Stimulated activated CD4-positive, alpha-beta T cell treated with anti-CD3 and anti-CD28 coated beads, Interleukin-12 subunit alpha, Interleukin-12 subunit beta, amount 100 ng/mL, for 48 hours (primary cell): ENCODE data around the gene POC1A.
"Not testable (repeated sequence)": the region's sequence is repeated elsewhere in the genome, so short reads cannot be mapped to it uniquely, and the experiment has no call there.

Experiments
- DNase-seq, 3 donors: peaks; one replicate each; pipeline ENCODE4 v3.0.0-alpha.2; 2020; ENCODE audit warnings: low read depth in 2 of 3, low spot score in 1 of 3

The POC1A gene

GRCh38 chr3:52153389-52154096 lies 680 bp downstream of the POC1A start:
- DNase-seq, result no peak

- not testable (repeated sequence) for DNase-seq
Observed at GRCh38 chr3:52151991-52152390, 2.2 kb downstream of the POC1A start.

GRCh38 chr3:52150860-52151259 lies 3.4 kb downstream of the POC1A start:
- DNase-seq, result no peak

- no peak for DNase-seq
Observed at GRCh38 chr3:52150357-52150756, 3.9 kb downstream of the POC1A start.

- DNase-seq, result no peak
Observed at GRCh38 chr3:52149726-52150125, 4.5 kb downstream of the POC1A start.

- no peak for DNase-seq
Observed at GRCh38 chr3:52149021-52149420, 5.2 kb downstream of the POC1A start.

GRCh38 chr3:52147804-52148203 lies 6.4 kb downstream of the POC1A start:
- no peak for DNase-seq

- DNase-seq, result no peak
Observed at GRCh38 chr3:52146811-52147210, 7.4 kb downstream of the POC1A start.

GRCh38 chr3:52146189-52146588 lies 8.0 kb downstream of the POC1A start:
- no peak for DNase-seq

- no peak for DNase-seq
Observed at GRCh38 chr3:52145736-52146110, 8.5 kb downstream of the POC1A start.

GRCh38 chr3:52144796-52145735 lies 9.2 kb downstream of the POC1A start:
- DNase-seq, result no peak

- peak; percentile 57 to 84 (median 72) for DNase-seq
Observed at GRCh38 chr3:52144034-52144795, 10.0 kb downstream of the POC1A start.

GRCh38 chr3:52143616-52144015 lies 10.6 kb downstream of the POC1A start:
- DNase-seq, result no peak

GRCh38 chr3:52143156-52143555 lies 11.1 kb downstream of the POC1A start:
- no peak for DNase-seq

GRCh38 chr3:52141751-52142150 lies 12.5 kb downstream of the POC1A start:
- no peak for DNase-seq

- DNase-seq, result no peak
Observed at GRCh38 chr3:52140769-52141168, 13.5 kb downstream of the POC1A start.

- DNase-seq, result no peak
Observed at GRCh38 chr3:52140000-52140399, 14.2 kb downstream of the POC1A start.

- no peak for DNase-seq
Observed at GRCh38 chr3:52137311-52137710, 16.9 kb downstream of the POC1A start.

GRCh38 chr3:52136513-52136912 lies 17.7 kb downstream of the POC1A start:
- no peak for DNase-seq

GRCh38 chr3:52135332-52135731 lies 18.9 kb downstream of the POC1A start:
- DNase-seq, result no peak

- no peak for DNase-seq
Observed at GRCh38 chr3:52134761-52135160, 19.5 kb downstream of the POC1A start.

- DNase-seq, result no peak
Observed at GRCh38 chr3:52132930-52133329, 21.3 kb downstream of the POC1A start.
